T-cell (primary cell): Measurements from ENCODE around the gene YAF2. TPM values are rescaled to one million over a fixed set of nuclear protein-coding genes. Genes with fewer than 3 reads are reported as not detected.

Experiments
- ATAC-seq, 4 experiments: fragments of 200-7000 bp in 3 of 4; fragments of 150-1000 bp in 1 of 4; cut with Tn5 transposase; replicated peaks in 1 of 4; 1 replicate in 3 of 4; 2 replicates in 1 of 4; pipeline ENCODE4 v1.10.0; 2021; ENCODE audit warnings: moderate library complexity in 3 of 4, mild to moderate bottlenecking in 2 of 4, moderate number of reproducible peaks in 1 of 4
- CTCF ChIA-PET, 2 donors: fragments of 300-600 bp; sonication (Branson Sonifier 250); formaldehyde crosslinking; loops; one replicate each; lab custom pipeline; 2022; ENCODE audit warnings: antibody characterized with exemption in 2 of 2; lab: Charles Lee
- POLR2A ChIA-PET, 2 donors: fragments of 300-600 bp; sonication (Branson Sonifier 250); formaldehyde crosslinking; loops; one replicate each; lab custom pipeline; 2022; ENCODE audit warnings: antibody characterized with exemption in 2 of 2; lab: Charles Lee
- DNase-seq, 35 experiments: peaks; one replicate each; pipeline versions ENCODE4 v3.0.0 to v3.0.0-alpha.2; 2013 to 2023
- H3K27ac ChIP-seq: one replicate; pipeline ENCODE4 v1.5.1; 2013; ENCODE audit warnings: low read length
- H3K27me3 ChIP-seq, 2 experiments: replicated peaks in 1 of 2; 1 replicate in 1 of 2; 2 replicates in 1 of 2; pipeline versions ENCODE4 v1.6.1 to v1.7.0; 2013; ENCODE audit warnings: low read length in 1 of 2, mixed read lengths in 1 of 2; ENCODE audit not compliant: control insufficient read depth in 2 of 2, insufficient read depth in 2 of 2; ENCODE audit errors: extremely low read depth in 1 of 2
- H3K36me3 ChIP-seq, 2 donors: 1 replicate in 1 of 2; 2 replicates in 1 of 2; pipeline versions ENCODE4 v1.6.1 to v1.7.0; 2013; ENCODE audit warnings: low read length in 1 of 2; ENCODE audit not compliant: control insufficient read depth in 2 of 2, insufficient read depth in 1 of 2; ENCODE audit errors: extremely low read depth in 1 of 2
- H3K4me1 ChIP-seq, 2 experiments: 1 replicate in 1 of 2; 2 replicates in 1 of 2; pipeline versions ENCODE4 v1.6.1 to v1.7.0; 2013; ENCODE audit warnings: low read length in 2 of 2, mixed read lengths in 1 of 2; ENCODE audit not compliant: insufficient read depth in 2 of 2, control insufficient read depth in 1 of 2; ENCODE audit errors: extremely low read depth in 1 of 2
- H3K4me3 ChIP-seq, 2 donors: 1 replicate in 1 of 2; 2 replicates in 1 of 2; pipeline versions ENCODE4 v1.5.1 to v1.7.0; 2013; ENCODE audit warnings: mild to moderate bottlenecking in 2 of 2, low read length in 1 of 2, moderate library complexity in 1 of 2; ENCODE audit not compliant: control insufficient read depth in 1 of 2; ENCODE audit errors: extremely low read depth in 1 of 2
- H3K9me3 ChIP-seq: 2 replicates; pipeline ENCODE4 v1.7.0; 2013
- H3K27ac Mint-ChIP-seq, 2 donors: one replicate each; pipeline ENCODE4 v1.8.0; 2020 to 2021; ENCODE audit warnings: mild to moderate bottlenecking in 2 of 2, mixed read lengths in 2 of 2
- H3K27me3 Mint-ChIP-seq, 2 donors: one replicate each; pipeline ENCODE4 v1.8.0; 2021 to 2022; ENCODE audit warnings: mixed read lengths in 2 of 2
- H3K36me3 Mint-ChIP-seq: one replicate; pipeline ENCODE4 v1.8.0; 2021; ENCODE audit warnings: mixed read lengths
- H3K4me1 Mint-ChIP-seq, 3 donors: one replicate each; pipeline ENCODE4 v1.8.0; 2020 to 2022; ENCODE audit warnings: mixed read lengths in 3 of 3, mild to moderate bottlenecking in 1 of 3
- H3K4me3 Mint-ChIP-seq, 3 donors: one replicate each; pipeline ENCODE4 v1.8.0; 2020 to 2022; ENCODE audit warnings: mild to moderate bottlenecking in 3 of 3, mixed read lengths in 3 of 3, moderate library complexity in 3 of 3
- H3K9me3 Mint-ChIP-seq, 3 donors: one replicate each; pipeline ENCODE4 v1.8.0; 2020 to 2022; ENCODE audit warnings: mixed read lengths in 3 of 3
- WGBS: methylation state at CpG from one replicate; pipeline ENCODE4 v1.1.5; 2013; ENCODE audit warnings: missing lambda C conversion rate; ENCODE audit not compliant: insufficient coverage; 5-methylcytosine and 5-hydroxymethylcytosine counted together
- total RNA-seq, 35 experiments: library from RNA in 6 of 35; stranded (reverse) in 6 of 35; fragments of 120-200 nt in 1 of 35; gene quantifications; one replicate each; pipeline versions ENCODE4 v1.2.1 to v1.2.4 and lab custom pipeline; 2013 to 2026

Gene YAF2
- total RNA-seq, 5 donors from 2014 or later (not counting 1 experiment from before 2014, with no cell fraction given) = 37.8 to 68.3 (median 43.6) TPM

GRCh38 chr12:42145197-42145549, 92.9 kb downstream of the YAF2 start:
- no peaks in the 10 kb centered on the region for H3K36me3 ChIP-seq
- peak; percentile 0 to 13 (median 4) for ATAC-seq
- no CpG with 5 or more reads among the region's 8 CpGs for WGBS

GRCh38 chr12:42144408-42145196, 93.4 kb downstream of the YAF2 start, which contains the start of gene GXYLT1:
Gene GXYLT1 (minus strand): TSS chr12:42144874. CDS start chr12:42144646, 228 bp downstream.
- Histone ChIP-seq H3K9me3 (no peaks in the 10 kb centered on the region), H3K4me3 (peak within 1 kb of the TSS; percentile 67 to 83), H3K27me3 (no peaks in the 10 kb centered on the region), H3K27ac (peak within 1 kb of the TSS; percentile 36), H3K4me1 (peaks cover 6 to 20% of the 10 kb centered on the region in 2 experiments), H3K36me3 (no peaks in the 10 kb centered on the region)
- under 1% methylated on average over 95 of the region's 106 CpGs for WGBS
- no peaks in the 10 kb centered on the region for H3K27me3 Mint-ChIP-seq
- H3K9me3 Mint-ChIP-seq = no peaks in the 10 kb centered on the region
- DNase-seq = peak; percentile 46 to 82 (median 64)
- peaks cover 43 to 51% (median 49%) of the 10 kb centered on the region in 3 donors for H3K4me1 Mint-ChIP-seq
- CTCF ChIA-PET = interaction anchor here in 1 of 2 donors (0.8 kb wide), 3 partner anchors 47 to 187 kb away, joined by 3 to 5 read pairs (median 3); no protein-coding TSS in a partner anchor
- H3K27ac Mint-ChIP-seq = peak within 1 kb of the TSS; percentile 84 to 92
- H3K4me3 Mint-ChIP-seq = peak within 1 kb of the TSS; percentile 83 to 98 (median 95)
- ATAC-seq = peak; percentile 87 to 91 (median 89)
- H3K36me3 Mint-ChIP-seq = no peaks in the 10 kb centered on the region
- POLR2A ChIA-PET = interaction anchor here (0.6 to 1.0 kb wide), 2 partner anchors 47 to 49 kb away, joined by 4 read pairs; no protein-coding TSS in a partner anchor

More at GRCh38 chr12:42145197-42145549, 92.9 kb downstream of the YAF2 start:
- Mint-ChIP-seq H3K27me3 (no peaks in the 10 kb centered on the region), H3K4me3 (peak overlapping the region; percentile 83 to 87 (median 83)), H3K27ac (peak overlapping the region; percentile 75 to 76), H3K9me3 (no peaks in the 10 kb centered on the region), H3K4me1 (peaks cover 41 to 48% (median 47%) of the 10 kb centered on the region in 3 donors), H3K36me3 (no peaks in the 10 kb centered on the region)
- H3K9me3 ChIP-seq = no peaks in the 10 kb centered on the region
- H3K4me3 ChIP-seq = peak overlapping the region; percentile 67 to 83
- no peak for DNase-seq
- H3K27me3 ChIP-seq = no peaks in the 10 kb centered on the region
- peaks cover 6 to 20% of the 10 kb centered on the region in 2 experiments for H3K4me1 ChIP-seq
- peak overlapping the region; percentile 36 for H3K27ac ChIP-seq
- POLR2A ChIA-PET = interaction anchor here (0.6 to 1.0 kb wide), 3 partner anchors 48 to 84 kb away, joined by 4 to 7 read pairs (median 4); no protein-coding TSS in a partner anchor
- CTCF ChIA-PET = interaction anchor here in 1 of 2 donors (0.8 kb wide), 3 partner anchors 48 to 187 kb away, joined by 3 to 5 read pairs (median 3); no protein-coding TSS in a partner anchor

GRCh38 chr12:42144158-42144407, 94.0 kb downstream of the YAF2 start:
- H3K36me3 Mint-ChIP-seq = no peaks in the 10 kb centered on the region
- no peak for ATAC-seq
- ChIA-PET CTCF (no interaction called here), POLR2A (no interaction called here)
- Histone ChIP-seq H3K4me3 (peak overlapping the region; percentile 67 to 83), H3K27me3 (no peaks in the 10 kb centered on the region), H3K4me1 (peaks cover 6 to 20% of the 10 kb centered on the region in 2 experiments), H3K27ac (no peak overlapping the region), H3K36me3 (no peaks in the 10 kb centered on the region), H3K9me3 (no peaks in the 10 kb centered on the region)
- no peaks in the 10 kb centered on the region for H3K27me3 Mint-ChIP-seq
- 1% methylated on average over 21 of the region's 21 CpGs for WGBS
- no peaks in the 10 kb centered on the region for H3K9me3 Mint-ChIP-seq
- peak overlapping the region; percentile 83 to 98 (median 95) for H3K4me3 Mint-ChIP-seq
- peaks cover 47 to 53% (median 51%) of the 10 kb centered on the region in 3 donors for H3K4me1 Mint-ChIP-seq
- peak in 1 of 35 experiments; percentile 4 for DNase-seq
- peak overlapping the region; percentile 84 to 92 for H3K27ac Mint-ChIP-seq

- ATAC-seq (no peak), DNase-seq (peak in 2 of 35 experiments; percentile 2 to 37)
- Mint-ChIP-seq H3K9me3 (no peaks in the 10 kb centered on the region), H3K4me1 (peaks cover 47 to 53% (median 51%) of the 10 kb centered on the region in 3 donors), H3K4me3 (peak overlapping the region; percentile 83 to 98 (median 95)), H3K27ac (peak overlapping the region; percentile 84 to 92), H3K36me3 (no peaks in the 10 kb centered on the region), H3K27me3 (no peaks in the 10 kb centered on the region)
- H3K36me3 ChIP-seq = no peaks in the 10 kb centered on the region
- ChIA-PET CTCF (interaction anchor here in 1 of 2 donors (1.6 kb wide), 1 partner anchor 15 kb away, joined by 7 read pairs; no protein-coding TSS in a partner anchor), POLR2A (no interaction called here)
- no peak overlapping the region for H3K27ac ChIP-seq
- H3K4me3 ChIP-seq = peak overlapping the region; percentile 67 to 83
- peaks cover 6 to 20% of the 10 kb centered on the region in 2 experiments for H3K4me1 ChIP-seq
- H3K27me3 ChIP-seq = no peaks in the 10 kb centered on the region
- no peaks in the 10 kb centered on the region for H3K9me3 ChIP-seq
- WGBS = 65% methylated on average over 11 of the region's 12 CpGs
Observed at GRCh38 chr12:42143452-42144157, 94.4 kb downstream of the YAF2 start.

- Histone ChIP-seq H3K27ac (no peak overlapping the region), H3K4me3 (no peak overlapping the region), H3K4me1 (peaks cover 6 to 20% of the 10 kb centered on the region in 2 experiments), H3K9me3 (no peaks in the 10 kb centered on the region), H3K36me3 (no peaks in the 10 kb centered on the region), H3K27me3 (no peaks in the 10 kb centered on the region)
- DNase-seq (no peak), ATAC-seq (no peak)
- ChIA-PET CTCF (interaction anchor here (0.6 to 1.6 kb wide), 4 partner anchors 10 to 326 kb away, joined by 3 to 7 read pairs (median 4); no protein-coding TSS in a partner anchor), POLR2A (interaction anchor here (0.5 to 0.6 kb wide), 3 partner anchors 13 to 122 kb away, joined by 3 read pairs; no protein-coding TSS in a partner anchor)
- WGBS = no CpG with 5 or more reads among the region's 3 CpGs
- Mint-ChIP-seq H3K4me3 (no peak overlapping the region), H3K9me3 (no peaks in the 10 kb centered on the region), H3K27me3 (no peaks in the 10 kb centered on the region), H3K27ac (no peak overlapping the region), H3K36me3 (no peaks in the 10 kb centered on the region), H3K4me1 (peaks cover 51 to 54% (median 53%) of the 10 kb centered on the region in 3 donors)
Observed at GRCh38 chr12:42141981-42142606, 96.0 kb downstream of the YAF2 start.
